GM19438 (cell line): ENCODE data around the gene AP1S3.

Source experiments
- ATAC-seq: cut with Tn5 transposase; IDR thresholded peaks from one replicate; pipeline ENCODE4 v1.9.1; 2021; ENCODE audit warnings: low read depth; ENCODE audit not compliant: unreplicated experiment

AP1S3 gene

DNA sequence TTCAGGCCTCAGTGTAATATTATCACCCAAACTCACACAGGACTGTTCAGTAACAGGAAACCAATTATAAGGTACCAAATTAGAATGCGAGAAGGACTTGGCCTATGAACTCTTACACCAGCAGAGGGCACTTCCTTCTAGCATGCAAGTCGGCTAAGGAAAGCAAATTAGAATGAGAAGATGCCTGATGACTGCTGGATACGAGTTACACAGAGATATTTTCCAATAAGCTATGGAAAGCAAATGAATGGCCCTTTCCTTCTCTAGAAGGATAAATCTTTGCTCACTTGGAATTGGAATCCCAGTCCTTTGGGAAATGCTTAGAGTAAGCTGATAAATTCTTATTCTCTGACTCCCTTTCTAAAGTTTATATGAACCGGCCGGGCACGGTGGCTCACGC, 109.8 kb downstream of the AP1S3 start:
- ATAC-seq, result peak; percentile 95

DNA sequence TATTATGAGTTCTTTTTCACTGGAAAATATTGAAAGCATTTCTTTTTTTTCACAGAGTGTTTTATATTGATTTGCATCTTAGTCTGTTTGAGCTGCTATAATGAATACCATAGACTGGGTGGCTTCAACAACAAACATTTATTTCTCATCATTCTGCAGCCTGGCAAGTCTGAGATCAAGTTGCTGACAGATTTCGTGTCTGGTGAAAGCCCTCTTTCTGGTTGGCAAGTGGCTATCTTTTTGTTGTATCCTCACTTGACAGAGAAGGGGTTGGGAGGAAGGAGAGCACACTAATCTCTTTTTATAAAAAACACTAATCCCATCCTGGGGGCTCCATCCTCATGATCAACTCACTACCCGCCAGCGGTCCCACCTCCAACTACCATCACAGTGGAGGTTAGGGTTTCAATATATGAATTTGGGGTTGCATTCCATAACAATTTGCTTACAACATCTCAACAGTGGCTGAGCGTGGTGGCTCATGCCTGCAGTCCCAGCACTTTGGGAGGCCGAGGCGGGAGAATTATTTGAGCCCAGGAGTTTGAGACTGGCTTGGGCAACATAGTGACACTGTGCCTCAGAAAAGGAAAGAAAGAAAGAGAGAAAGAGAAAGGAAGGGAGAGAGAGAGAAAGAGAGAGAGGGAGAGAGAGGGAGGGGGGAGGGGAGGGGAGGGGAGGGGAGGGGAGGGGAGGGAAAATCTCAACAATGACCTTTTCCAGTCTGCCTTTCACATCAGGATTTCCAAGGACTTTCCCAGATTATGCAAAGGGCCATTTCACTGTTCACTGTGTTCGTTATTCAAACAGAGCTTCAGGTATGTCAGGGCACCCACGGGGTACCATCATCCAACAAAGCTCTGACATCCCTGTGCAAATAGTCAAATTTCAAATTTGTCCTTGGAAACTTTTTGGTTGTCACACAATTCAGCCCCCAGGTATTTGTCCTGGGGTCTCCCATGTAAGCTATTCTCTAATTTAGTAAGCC, 111.1 kb downstream of the AP1S3 start:
- no peak for ATAC-seq

DNA sequence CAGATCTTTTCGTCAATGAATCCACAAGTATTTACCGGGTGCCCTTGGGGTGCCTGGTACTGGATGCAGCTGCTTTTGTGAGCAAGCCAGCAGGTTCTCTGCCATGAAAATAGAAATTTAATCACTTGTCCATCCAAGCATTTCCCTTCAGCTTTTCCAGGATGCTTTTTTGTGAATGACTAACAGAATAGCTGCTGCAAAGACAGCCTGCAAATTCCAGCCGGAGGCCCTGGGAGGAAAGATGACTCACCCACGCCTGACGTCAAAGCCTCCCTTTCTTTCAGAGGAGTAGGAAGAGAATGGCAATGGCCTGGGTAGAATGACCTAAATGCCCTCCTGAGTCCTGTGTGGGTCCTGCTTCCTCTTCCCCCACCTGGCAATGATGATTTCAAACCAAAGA, 111.9 kb downstream of the AP1S3 start:
- no peak for ATAC-seq

DNA sequence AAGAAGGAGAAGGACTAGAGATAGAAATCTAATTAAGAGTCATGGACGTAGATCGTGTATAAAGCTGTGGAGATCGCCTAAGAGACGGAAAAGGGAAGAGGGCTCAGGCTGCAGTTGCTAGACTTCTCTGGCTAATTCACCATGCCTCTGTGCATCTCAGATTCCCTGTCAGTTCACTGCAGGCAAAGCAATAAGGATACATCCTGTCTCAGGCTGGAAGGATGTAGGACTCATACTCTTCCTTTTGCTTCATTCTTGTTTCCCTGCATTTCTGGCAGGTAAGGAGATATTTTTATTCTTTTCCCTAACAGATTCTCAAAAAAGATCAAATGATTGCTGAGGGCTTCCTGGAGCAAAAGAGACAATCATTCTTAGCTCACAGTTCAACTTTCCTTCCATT, 112.5 kb downstream of the AP1S3 start:
- no peak for ATAC-seq

DNA sequence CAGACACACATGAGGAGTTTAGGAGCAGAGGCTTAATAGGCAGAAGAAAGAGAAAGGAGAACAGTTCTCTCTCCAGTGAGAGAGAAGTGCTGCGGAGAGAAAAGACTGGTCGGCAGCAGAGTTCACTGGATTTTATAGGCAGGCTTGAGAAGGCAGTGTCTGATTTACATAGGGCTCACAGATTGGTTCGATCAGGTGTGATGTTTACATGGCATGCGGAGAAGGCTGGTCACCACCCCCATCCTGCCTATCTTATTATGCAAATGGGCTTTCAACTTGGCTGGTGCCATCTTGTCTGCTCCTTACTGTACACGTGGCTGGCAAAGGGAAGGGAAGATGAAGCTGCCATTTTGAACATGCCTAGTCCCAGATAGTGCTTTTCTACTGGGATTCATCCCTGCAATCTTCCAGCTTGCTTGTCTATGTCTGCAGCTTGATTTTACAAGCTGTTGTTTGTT, 113.4 kb downstream of the AP1S3 start:
- ATAC-seq, result no peak

DNA sequence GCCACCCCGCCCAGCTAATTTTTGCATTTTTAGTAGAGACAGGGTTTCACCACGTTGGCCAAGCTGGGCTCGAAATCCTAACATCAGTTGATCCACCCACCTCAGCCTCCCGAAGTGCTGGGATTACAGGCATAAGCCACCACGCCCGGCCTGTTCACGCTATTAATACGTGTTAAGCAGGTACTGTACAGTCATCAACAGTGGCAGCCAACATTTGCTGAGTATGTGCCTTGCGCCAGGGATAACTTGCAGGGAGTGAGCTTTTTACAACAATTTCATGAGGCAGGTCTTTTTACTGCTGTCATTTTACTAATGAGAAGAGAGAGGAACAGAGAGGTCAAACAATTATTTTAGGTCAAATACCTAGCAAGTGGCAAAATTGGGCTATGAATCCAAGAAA, 115.2 kb downstream of the AP1S3 start:
- no peak for ATAC-seq

DNA sequence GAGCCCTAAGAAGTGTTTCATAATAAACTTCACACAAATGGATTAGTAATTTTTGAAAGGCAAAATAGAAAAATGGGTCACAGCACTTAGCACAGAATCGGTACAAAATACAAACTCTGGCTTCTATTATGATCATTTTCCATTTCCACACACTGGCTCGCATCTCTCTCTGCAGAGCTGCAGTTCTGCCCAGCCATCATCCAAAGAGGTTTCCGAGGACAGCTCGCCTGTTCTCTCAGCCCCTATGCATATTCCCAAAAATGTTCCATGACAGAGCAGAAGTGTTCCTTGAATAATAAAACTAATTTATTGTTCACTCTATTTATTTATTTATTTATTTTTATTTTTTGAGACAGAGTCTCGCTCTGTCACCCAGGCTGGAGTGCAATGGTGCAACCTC, 115.6 kb downstream of the AP1S3 start:
- ATAC-seq, result no peak

DNA sequence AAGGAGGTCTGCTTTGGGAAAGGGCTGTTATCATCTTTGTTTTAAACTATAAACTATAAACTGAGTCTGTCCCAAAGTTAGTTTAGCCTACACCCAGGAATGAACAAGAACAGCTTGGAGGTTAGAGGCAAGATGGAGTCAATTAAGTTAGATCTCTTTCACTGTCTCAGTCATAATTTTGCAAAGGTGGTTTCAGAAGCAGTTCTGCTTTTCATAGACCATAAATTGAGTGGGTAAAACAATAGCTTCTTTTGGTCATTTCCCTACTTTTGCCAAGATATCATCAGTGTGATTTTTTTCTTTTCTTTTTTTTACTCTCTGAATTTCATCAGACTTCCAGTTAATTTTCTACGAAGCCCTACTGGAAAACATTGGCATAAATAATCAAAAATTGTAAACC, 117.0 kb downstream of the AP1S3 start:
- ATAC-seq, result no peak

DNA sequence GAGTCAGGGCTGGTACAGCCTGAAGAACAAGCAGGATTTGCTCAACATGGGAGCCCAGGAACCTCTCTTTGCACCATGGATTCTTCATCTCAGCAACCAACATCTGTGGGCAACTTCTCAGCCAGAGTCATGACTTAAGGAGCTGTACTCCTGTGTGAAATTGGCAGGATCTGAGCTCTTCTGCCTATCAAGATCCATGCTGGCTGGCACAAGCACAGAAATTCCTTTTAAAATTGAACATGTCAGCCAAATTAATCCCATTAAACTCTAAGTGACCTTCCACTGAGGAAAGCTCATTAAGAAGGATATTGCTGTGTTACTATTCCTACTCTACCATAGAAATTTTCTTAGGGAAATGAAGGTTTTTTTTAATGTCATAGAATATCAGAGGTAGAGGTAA, 124.7 kb downstream of the AP1S3 start:
- no peak for ATAC-seq

DNA sequence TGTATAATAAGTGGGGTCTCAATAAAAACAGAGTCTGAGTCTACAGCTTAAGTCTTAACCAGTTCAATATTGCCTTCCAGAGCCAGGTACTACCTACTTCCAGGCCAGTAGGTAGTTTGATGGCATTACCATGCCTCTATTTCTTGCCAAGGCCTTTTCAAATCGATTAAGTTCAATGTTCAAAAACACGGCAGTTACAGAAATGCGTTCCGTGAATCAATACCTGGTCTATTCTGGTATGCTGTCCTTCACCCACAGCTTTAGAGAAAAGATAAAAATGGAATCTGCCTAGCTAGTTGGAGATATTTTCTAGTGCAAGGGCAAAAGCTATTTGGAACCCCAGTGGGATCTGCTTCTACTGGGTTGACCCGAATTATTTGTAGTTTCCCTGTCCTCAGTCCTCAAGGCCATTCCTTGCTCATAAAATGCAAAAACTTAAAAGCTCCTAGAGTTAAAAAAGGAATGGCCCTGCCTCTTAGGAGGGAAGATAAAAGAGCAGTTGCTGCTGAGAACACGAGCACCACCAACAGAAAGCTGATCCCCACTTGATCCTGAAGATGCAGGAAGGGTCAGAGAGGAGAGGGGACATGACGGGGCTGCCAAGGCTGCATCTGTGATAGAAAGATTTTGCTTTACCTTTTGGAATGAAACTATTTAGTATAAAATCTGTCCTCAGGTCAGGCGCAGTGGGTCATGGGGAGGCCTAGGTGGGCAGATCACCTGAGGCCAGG, 125.6 kb downstream of the AP1S3 start:
- no peak for ATAC-seq
